ENCODE data around the gene EFNA1.

DNA sequence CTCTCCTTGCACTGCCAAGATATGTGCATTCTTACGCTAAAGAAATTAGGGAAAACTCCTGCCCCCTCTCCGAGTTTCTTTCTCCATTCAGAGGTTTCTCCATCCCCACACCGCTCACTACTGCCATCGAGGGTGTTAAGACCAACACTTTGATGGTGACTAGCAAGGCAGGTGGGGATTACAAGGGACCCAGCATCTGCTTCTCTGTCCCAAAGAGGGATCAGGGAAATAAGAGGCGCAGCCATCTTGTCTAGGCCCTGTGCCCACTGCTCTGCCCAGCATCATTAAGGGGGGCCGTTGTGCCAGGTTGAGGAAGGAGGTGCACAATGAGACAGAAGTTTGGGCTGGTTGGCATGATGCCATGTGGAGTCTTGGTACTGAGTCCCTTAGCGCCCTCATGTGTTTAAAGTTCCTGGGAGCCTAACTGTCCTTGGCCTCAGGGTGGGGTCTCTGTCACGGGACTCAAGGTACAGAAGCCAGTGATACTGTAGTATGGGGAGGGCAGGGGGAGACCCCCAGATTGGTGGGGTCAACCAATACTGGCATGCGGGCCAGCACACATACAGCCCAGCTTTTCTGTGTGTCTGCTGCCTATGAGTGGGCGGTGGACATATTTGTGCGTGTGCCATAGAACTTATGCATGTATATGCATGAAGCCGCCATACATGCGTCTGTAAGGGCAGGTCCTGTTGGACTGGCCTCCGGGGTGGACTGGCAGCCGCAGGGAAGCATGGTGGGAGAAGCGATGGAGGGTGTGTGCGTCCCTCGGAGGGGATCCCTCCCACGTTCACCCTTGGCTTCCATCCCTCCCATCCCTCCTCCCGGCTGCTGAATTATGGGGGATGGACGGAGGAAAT is 43.6 kb upstream of the EFNA1 start:
- TF ChIP-seq, protein P1, sequence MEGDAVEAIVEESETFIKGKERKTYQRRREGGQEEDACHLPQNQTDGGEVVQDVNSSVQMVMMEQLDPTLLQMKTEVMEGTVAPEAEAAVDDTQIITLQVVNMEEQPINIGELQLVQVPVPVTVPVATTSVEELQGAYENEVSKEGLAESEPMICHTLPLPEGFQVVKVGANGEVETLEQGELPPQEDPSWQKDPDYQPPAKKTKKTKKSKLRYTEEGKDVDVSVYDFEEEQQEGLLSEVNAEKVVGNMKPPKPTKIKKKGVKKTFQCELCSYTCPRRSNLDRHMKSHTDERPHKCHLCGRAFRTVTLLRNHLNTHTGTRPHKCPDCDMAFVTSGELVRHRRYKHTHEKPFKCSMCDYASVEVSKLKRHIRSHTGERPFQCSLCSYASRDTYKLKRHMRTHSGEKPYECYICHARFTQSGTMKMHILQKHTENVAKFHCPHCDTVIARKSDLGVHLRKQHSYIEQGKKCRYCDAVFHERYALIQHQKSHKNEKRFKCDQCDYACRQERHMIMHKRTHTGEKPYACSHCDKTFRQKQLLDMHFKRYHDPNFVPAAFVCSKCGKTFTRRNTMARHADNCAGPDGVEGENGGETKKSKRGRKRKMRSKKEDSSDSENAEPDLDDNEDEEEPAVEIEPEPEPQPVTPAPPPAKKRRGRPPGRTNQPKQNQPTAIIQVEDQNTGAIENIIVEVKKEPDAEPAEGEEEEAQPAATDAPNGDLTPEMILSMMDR (conservative IDR thresholded peaks at IDR 0.05; ENCODE audit: low read length) = peak; percentile 57
- no peak for TF ChIP-seq EZH2phosphoT487 (IDR thresholded peaks at IDR 0.05; ENCODE audit: borderline replicate concordance)
